BE2C (cell line): Measurements from ENCODE around the gene RFX2.

Source experiments
- DNase-seq: peaks from one replicate; pipeline ENCODE4 v3.0.0-alpha.2; 2020
- H3K27me3 ChIP-seq: fragments of 250-450 bp; sonication (Bioruptor Pico); 2 replicates; pipeline ENCODE4 v1.5.1; 2020; ENCODE audit warnings: mild to moderate bottlenecking
- H3K36me3 ChIP-seq: fragments of 250-450 bp; sonication (Bioruptor Pico); 2 replicates; pipeline ENCODE4 v1.5.1; 2020; ENCODE audit warnings: mild to moderate bottlenecking
- H3K4me1 ChIP-seq: fragments of 250-450 bp; sonication (Bioruptor Pico); 2 replicates; pipeline ENCODE4 v1.5.1; 2020
- H3K4me3 ChIP-seq: 2 replicates; pipeline ENCODE4 v1.5.1; 2011; ENCODE audit warnings: low read depth, low read length
- H3K9me3 ChIP-seq: fragments of 250-450 bp; sonication (Bioruptor Pico); 2 replicates; pipeline ENCODE4 v1.5.1; 2020
- CTCF ChIP-seq: IDR thresholded peaks from 2 replicates; pipeline ENCODE4 v1.5.1; 2012; ENCODE audit warnings: mild to moderate bottlenecking, low read depth, low read length

Gene RFX2

GRCh38 chr19:6101291-6101825, 8.9 kb downstream of the RFX2 start:
- peaks cover 4% of the 10 kb centered on the region; the same call in 1 of the 2 replicates for H3K9me3 ChIP-seq
- H3K4me1 ChIP-seq = peaks cover 8% of the 10 kb centered on the region
- TF ChIP-seq CTCF = no peak
- H3K36me3 ChIP-seq = no peaks in the 10 kb centered on the region
- no peaks in the 10 kb centered on the region for H3K27me3 ChIP-seq
- H3K4me3 ChIP-seq = no peak overlapping the region
- DNase-seq = no peak

- peak; percentile 25 for DNase-seq
- no peaks in the 10 kb centered on the region for H3K36me3 ChIP-seq
- H3K9me3 ChIP-seq = peaks cover 4% of the 10 kb centered on the region; the same call in 1 of the 2 replicates
- peaks cover 8% of the 10 kb centered on the region for H3K4me1 ChIP-seq
- TF ChIP-seq CTCF = no peak
- no peaks in the 10 kb centered on the region for H3K27me3 ChIP-seq
- H3K4me3 ChIP-seq = no peak overlapping the region
Observed at GRCh38 chr19:6100284-6100915, 9.9 kb downstream of the RFX2 start.

GRCh38 chr19:6099599-6099998, 10.7 kb downstream of the RFX2 start:
- peaks cover 4% of the 10 kb centered on the region; the same call in 1 of the 2 replicates for H3K9me3 ChIP-seq
- H3K27me3 ChIP-seq = no peaks in the 10 kb centered on the region
- TF ChIP-seq CTCF = no peak
- no peak for DNase-seq
- no peak overlapping the region for H3K4me3 ChIP-seq
- peaks cover 8% of the 10 kb centered on the region for H3K4me1 ChIP-seq
- H3K36me3 ChIP-seq = no peaks in the 10 kb centered on the region

- no peaks in the 10 kb centered on the region for H3K27me3 ChIP-seq
- no peak for DNase-seq
- TF ChIP-seq CTCF = no peak
- H3K4me1 ChIP-seq = peaks cover 8% of the 10 kb centered on the region
- H3K36me3 ChIP-seq = no peaks in the 10 kb centered on the region
- no peak overlapping the region for H3K4me3 ChIP-seq
- peaks cover 4% of the 10 kb centered on the region; the same call in 1 of the 2 replicates for H3K9me3 ChIP-seq
Observed at GRCh38 chr19:6099033-6099432, 11.3 kb downstream of the RFX2 start.

- no peak for TF ChIP-seq CTCF
- peaks cover 8% of the 10 kb centered on the region for H3K4me1 ChIP-seq
- no peak for DNase-seq
- peaks cover 4% of the 10 kb centered on the region; the same call in 1 of the 2 replicates for H3K9me3 ChIP-seq
- H3K36me3 ChIP-seq = no peaks in the 10 kb centered on the region
- no peak overlapping the region for H3K4me3 ChIP-seq
- no peaks in the 10 kb centered on the region for H3K27me3 ChIP-seq
Observed at GRCh38 chr19:6098574-6098973, 11.7 kb downstream of the RFX2 start.

- H3K4me1 ChIP-seq = peaks cover 8% of the 10 kb centered on the region
- H3K4me3 ChIP-seq = no peak overlapping the region
- peaks cover 4% of the 10 kb centered on the region; the same call in 1 of the 2 replicates for H3K9me3 ChIP-seq
- no peaks in the 10 kb centered on the region for H3K36me3 ChIP-seq
- no peak for TF ChIP-seq CTCF
- no peaks in the 10 kb centered on the region for H3K27me3 ChIP-seq
- no peak for DNase-seq
Observed at GRCh38 chr19:6097911-6098310, 12.4 kb downstream of the RFX2 start.
